NT2/D1 (cell line): ENCODE results near the gene KCNK7.

Experiments used
- DNase-seq: peaks from one replicate; pipeline ENCODE4 v3.0.0-alpha.2; 2011; ENCODE audit warnings: low read depth, low spot score
- H3K27me3 ChIP-seq: 2 replicates; pipeline ENCODE4 v1.6.0; 2011; ENCODE audit warnings: mild to moderate bottlenecking; ENCODE audit not compliant: insufficient read length, insufficient read depth
- H3K36me3 ChIP-seq: 2 replicates; pipeline ENCODE4 v1.6.1; 2011; ENCODE audit warnings: mild to moderate bottlenecking, low read length, mixed read lengths; ENCODE audit not compliant: insufficient read depth, insufficient read length
- H3K4me1 ChIP-seq: 2 replicates; pipeline ENCODE4 v1.5.1; 2011; ENCODE audit not compliant: insufficient read depth, insufficient read length
- H3K4me3 ChIP-seq: 2 replicates; pipeline ENCODE4 v1.5.1; 2011; ENCODE audit warnings: low read depth; ENCODE audit not compliant: insufficient read length
- H3K9ac ChIP-seq: 2 replicates; pipeline ENCODE4 v1.6.0; 2011; ENCODE audit warnings: low read depth; ENCODE audit not compliant: insufficient read length
- H3K9me3 ChIP-seq: 2 replicates; pipeline ENCODE4 v1.5.1; 2011; ENCODE audit warnings: mild to moderate bottlenecking, low read length; ENCODE audit not compliant: insufficient read depth
- SUZ12 ChIP-seq: IDR thresholded peaks from 2 replicates; pipeline ENCODE4 v1.6.1; 2011; ENCODE audit not compliant: insufficient read length, insufficient read depth; ENCODE audit errors: extremely low read depth
- YY1 ChIP-seq: IDR thresholded peaks from 2 replicates; pipeline ENCODE4 v1.6.1; 2011; ENCODE audit not compliant: insufficient read length, insufficient read depth
- ZNF274 ChIP-seq: IDR thresholded peaks from 2 replicates; pipeline ENCODE4 v1.6.1; 2011; ENCODE audit warnings: mild to moderate bottlenecking, low read depth, low read length

KCNK7 gene

DNA sequence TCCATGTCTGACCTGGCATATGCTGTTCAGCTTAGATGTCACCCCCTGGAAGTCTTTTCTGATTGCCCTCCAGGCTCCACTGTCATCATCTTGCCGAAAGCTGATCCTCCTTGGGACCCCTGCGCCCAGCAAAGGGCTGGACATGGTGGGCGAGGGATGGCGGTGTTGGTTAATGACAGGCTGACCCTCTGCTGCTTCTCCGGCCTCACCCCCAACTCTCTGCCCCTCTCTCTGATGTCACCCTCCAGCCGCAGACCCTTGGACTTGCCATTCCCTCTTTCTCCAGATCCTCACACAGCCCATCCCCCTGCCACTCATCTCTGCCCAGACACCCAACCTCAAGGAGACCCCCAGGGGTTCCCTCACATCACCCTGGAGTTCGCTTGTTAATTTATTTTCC is 17.5 kb downstream of the KCNK7 start:
- no peaks in the 10 kb centered on the region for H3K9me3 ChIP-seq
- peaks cover 50% of the 10 kb centered on the region for H3K36me3 ChIP-seq
- TF ChIP-seq ZNF274 = no peak
- no peak for TF ChIP-seq SUZ12
- no peak for TF ChIP-seq YY1
- peaks cover 20% of the 10 kb centered on the region for H3K27me3 ChIP-seq
- peaks cover 38% of the 10 kb centered on the region for H3K4me1 ChIP-seq
- H3K4me3 ChIP-seq = no peak overlapping the region
- H3K9ac ChIP-seq = no peak overlapping the region
- no peak for DNase-seq

GRCh38 chr11:65577756-65578109 is 17.9 kb downstream of the KCNK7 start:
- no peak for TF ChIP-seq YY1
- TF ChIP-seq ZNF274 = no peak
- no peak for TF ChIP-seq SUZ12
- H3K9ac ChIP-seq = peak overlapping the region; percentile 51

GRCh38 chr11:65576867-65577755 is 18.5 kb downstream of the KCNK7 start:
- TF ChIP-seq SUZ12 = no peak
- TF ChIP-seq ZNF274 = no peak
- no peak for TF ChIP-seq YY1
- H3K36me3 ChIP-seq = peaks cover 43% of the 10 kb centered on the region
- H3K9ac ChIP-seq = peak overlapping the region; percentile 81
- H3K9me3 ChIP-seq = no peaks in the 10 kb centered on the region
- H3K4me3 ChIP-seq = peak overlapping the region; percentile 56
- no peak for DNase-seq
- peaks cover 20% of the 10 kb centered on the region for H3K27me3 ChIP-seq
- H3K4me1 ChIP-seq = peaks cover 38% of the 10 kb centered on the region

More at GRCh38 chr11:65577756-65578109, 17.9 kb downstream of the KCNK7 start:
- DNase-seq = no peak
- no peaks in the 10 kb centered on the region for H3K9me3 ChIP-seq
- H3K27me3 ChIP-seq = peaks cover 20% of the 10 kb centered on the region
- H3K36me3 ChIP-seq = peaks cover 48% of the 10 kb centered on the region
- H3K4me3 ChIP-seq = no peak overlapping the region
- H3K4me1 ChIP-seq = peaks cover 38% of the 10 kb centered on the region

- Histone ChIP-seq H3K27me3 (peaks cover 20% of the 10 kb centered on the region), H3K4me3 (peak overlapping the region; percentile 56), H3K9ac (peak overlapping the region; percentile 81), H3K4me1 (peaks cover 41% of the 10 kb centered on the region), H3K9me3 (no peaks in the 10 kb centered on the region), H3K36me3 (peaks cover 43% of the 10 kb centered on the region)
- DNase-seq = no peak
- TF ChIP-seq SUZ12 (no peak), YY1 (no peak)
These were observed 19.3 kb downstream of the KCNK7 start for GRCh38 chr11:65576232-65576866.

GRCh38 chr11:65575568-65576231 is 19.9 kb downstream of the KCNK7 start, which contains the start of gene EHBP1L1:
Gene EHBP1L1 (plus strand): TSS chr11:65576053. CDS start chr11:65576303, 250 bp downstream.
- Histone ChIP-seq H3K4me1 (peaks cover 44% of the 10 kb centered on the region), H3K36me3 (peaks cover 40% of the 10 kb centered on the region), H3K27me3 (peaks cover 20% of the 10 kb centered on the region), H3K9me3 (no peaks in the 10 kb centered on the region), H3K4me3 (peak within 1 kb of the TSS; percentile 56), H3K9ac (peak within 1 kb of the TSS; percentile 83)
- TF ChIP-seq SUZ12 (no peak), YY1 (no peak), ZNF274 (no peak)
- no peak for DNase-seq

GRCh38 chr11:65574811-65575567 is 20.6 kb downstream of the KCNK7 start:
- Histone ChIP-seq H3K9ac (peak overlapping the region; percentile 83), H3K9me3 (no peaks in the 10 kb centered on the region), H3K4me1 (peaks cover 41% of the 10 kb centered on the region), H3K27me3 (peaks cover 20% of the 10 kb centered on the region), H3K4me3 (peak overlapping the region; percentile 46), H3K36me3 (peaks cover 33% of the 10 kb centered on the region)
- no peak for DNase-seq
- no peak for TF ChIP-seq ZNF274
- TF ChIP-seq YY1 = no peak
- no peak for TF ChIP-seq SUZ12
